GM21717 (cell line): ENCODE results near the gene NR2E1.

Source experiments
- ATAC-seq: cut with Tn5 transposase; IDR thresholded peaks from one replicate; pipeline ENCODE4 v1.9.1; 2021; ENCODE audit warnings: mild to moderate bottlenecking, moderate library complexity; ENCODE audit not compliant: unreplicated experiment

The NR2E1 gene

DNA sequence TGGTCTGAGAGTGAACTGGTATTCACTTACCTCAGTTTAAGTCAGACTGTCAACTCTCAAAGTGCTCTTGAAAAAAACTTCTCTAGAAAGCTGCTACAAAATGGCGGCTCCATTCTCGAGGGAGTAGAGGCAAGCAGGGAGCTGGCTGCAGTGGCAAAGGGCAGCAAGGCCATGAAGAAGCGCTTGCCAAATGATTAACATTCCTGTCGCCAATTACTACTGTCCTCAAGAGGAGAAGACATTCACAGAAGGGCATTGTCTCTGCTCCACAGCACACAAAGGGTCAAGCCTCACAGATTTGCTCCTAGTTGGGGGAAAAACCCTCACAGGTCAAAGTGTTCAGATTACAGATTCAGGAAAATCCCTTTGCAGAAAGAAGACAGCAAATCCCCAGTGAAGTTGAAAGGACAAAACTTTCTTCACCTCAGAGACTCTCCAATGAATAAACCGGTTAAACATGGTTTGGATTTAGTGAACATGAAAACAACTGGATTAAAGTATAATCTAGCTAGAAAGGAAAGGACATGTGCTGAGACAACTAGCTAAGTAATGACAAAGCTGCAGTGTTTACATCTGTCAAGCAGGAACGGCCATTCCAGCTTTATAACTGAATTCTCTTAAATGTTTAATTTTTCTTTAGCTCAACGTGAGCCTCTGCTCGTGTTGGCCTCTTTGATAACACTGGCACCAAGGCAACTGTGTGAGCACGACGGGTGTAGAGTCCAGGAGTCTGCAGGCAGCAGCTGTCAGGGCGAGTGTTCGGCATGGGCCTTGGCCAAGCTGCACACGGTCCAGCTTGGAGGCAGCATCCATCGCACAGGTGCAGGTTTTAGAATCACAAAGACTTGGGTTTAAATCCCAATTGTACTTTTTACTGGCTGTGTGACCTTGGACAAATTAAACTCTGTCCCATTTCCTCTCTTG lies 37.6 kb downstream of the NR2E1 start:
- ATAC-seq: no peak

DNA sequence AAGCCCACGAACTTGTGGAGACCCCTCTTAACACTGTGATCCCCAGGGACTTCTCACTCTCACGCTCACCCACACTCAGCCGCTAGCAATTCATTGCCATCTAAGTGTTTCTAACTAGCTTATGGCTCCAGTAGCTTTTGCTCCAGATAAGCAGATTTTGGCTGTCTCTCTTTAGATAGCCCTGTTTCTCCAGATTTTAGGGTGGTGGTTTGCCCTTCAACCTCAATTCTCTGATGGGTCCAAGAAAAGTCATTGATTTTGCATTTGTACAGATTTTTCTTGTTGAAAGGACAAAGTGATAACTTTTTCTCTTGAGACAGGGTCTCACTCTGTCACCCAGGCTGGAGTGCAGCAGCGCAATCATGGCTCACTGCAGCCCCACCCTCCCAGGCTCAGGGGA lies 41.2 kb downstream of the NR2E1 start:
- no peak for ATAC-seq

DNA sequence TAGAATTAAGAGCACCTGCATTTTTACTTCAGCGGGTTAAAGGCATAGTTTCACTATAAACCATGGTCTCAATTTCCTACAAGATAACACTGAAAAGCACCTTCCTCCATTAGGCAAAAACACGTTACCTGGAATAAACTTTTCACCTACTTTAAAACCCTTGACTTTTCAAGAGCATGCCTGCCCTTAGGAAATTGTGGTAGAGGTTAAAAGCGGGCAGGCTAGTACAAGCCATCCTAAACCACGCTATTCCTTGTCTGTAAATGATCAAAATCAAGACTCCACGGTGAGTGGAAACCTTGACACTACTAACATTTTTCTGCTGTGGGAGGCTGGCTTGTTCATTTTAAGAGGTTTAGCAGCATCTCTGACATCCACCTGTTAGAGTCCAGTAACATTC lies 43.9 kb downstream of the NR2E1 start:
- no peak for ATAC-seq

DNA sequence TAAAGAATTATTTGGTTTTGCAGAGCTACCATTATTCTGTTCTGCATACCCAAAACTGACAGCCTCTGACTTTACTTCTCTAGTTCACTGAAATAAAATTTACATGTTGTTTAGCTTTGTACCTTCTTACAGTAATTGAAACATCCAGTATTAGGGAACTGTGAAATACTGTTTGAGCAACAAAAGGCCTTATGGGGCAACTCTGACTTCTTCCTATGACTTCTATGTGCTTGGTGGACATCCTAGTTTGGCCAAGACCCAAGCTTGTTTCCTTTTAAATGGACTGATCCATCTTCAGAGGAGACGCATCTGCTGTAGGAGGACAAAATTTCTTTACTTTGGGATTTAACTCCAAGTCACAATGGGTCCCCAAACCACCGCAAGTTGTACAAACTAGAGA lies 44.7 kb downstream of the NR2E1 start:
- ATAC-seq: no peak

- ATAC-seq: no peak
Measured at GRCh38 chr6:108211671-108212070, 45.8 kb downstream of the NR2E1 start.

GRCh38 chr6:108222064-108222463 lies 56.2 kb downstream of the NR2E1 start:
- no peak for ATAC-seq

GRCh38 chr6:108222504-108222903 lies 56.7 kb downstream of the NR2E1 start:
- ATAC-seq: no peak

- ATAC-seq: no peak
Measured at GRCh38 chr6:108227290-108227689, 61.5 kb downstream of the NR2E1 start.

- ATAC-seq: no peak
Measured at GRCh38 chr6:108228416-108228815, 62.6 kb downstream of the NR2E1 start.

- ATAC-seq: no peak
Measured at GRCh38 chr6:108235127-108235526, 69.3 kb downstream of the NR2E1 start.

GRCh38 chr6:108236791-108237190 lies 71.0 kb downstream of the NR2E1 start:
- no peak for ATAC-seq

- ATAC-seq: no peak
Measured at GRCh38 chr6:108238322-108238721, 72.5 kb downstream of the NR2E1 start.
